ENCODE measurements around the gene ZSCAN5A. TPM values are rescaled to one million over a fixed set of nuclear protein-coding genes. Genes with fewer than 3 reads are reported as not detected.
A peak's percentile ranks its signal among the peaks of the same experiment; 100 is the strongest.
"Not testable (repeated sequence)": the region's sequence is repeated elsewhere in the genome, so short reads cannot be mapped to it uniquely, and the experiment has no call there.

The ZSCAN5A gene
- total and polyA plus RNA-seq, 5 experiments from 2014 or later: 7.4 to 12.4 (median 8.9) TPM

DNA sequence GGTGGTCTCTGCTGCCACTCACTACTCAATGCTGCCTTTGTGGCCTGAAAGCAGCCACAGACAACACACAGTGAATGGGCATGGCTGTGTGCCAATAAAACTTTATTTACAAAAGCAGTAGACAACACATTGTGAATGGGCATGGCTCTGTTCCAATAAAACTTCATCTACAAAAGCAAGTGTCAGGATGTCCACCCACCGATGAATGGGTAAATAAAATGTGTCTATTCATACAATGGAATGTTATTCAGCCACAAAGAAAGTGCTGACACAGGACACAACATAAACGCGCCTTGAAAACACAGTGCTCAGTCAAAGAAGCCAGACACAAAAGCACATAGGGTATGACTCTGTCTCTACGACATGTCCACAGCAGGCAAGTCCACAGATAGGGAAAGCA lies 20.1 kb downstream of the ZSCAN5A start:
- H3K4me3 Mint-ChIP-seq: no peak overlapping the region
- DNase-seq: no peak
- no peaks in the 10 kb centered on the region for H3K27me3 Mint-ChIP-seq
- peak overlapping the region in 1 of 10 donors; percentile 12 for H3K27ac Mint-ChIP-seq
- H3K4me1 Mint-ChIP-seq: peaks cover 0 to 3% (median 1%) of the 10 kb centered on the region in 4 donors
- peaks cover 0 to 47% (median 44%) of the 10 kb centered on the region in 3 donors for H3K36me3 Mint-ChIP-seq
- no peaks in the 10 kb centered on the region for H3K9me3 Mint-ChIP-seq
- no peak for ATAC-seq
- POLR2A ChIA-PET: no interaction called here

- ATAC-seq (no peak), DNase-seq (no peak)
- Mint-ChIP-seq H3K9me3 (no peaks in the 10 kb centered on the region), H3K4me1 (peaks cover 0 to 3% (median 0%) of the 10 kb centered on the region in 4 donors), H3K4me3 (no peak overlapping the region), H3K36me3 (peaks cover 0 to 43% (median 28%) of the 10 kb centered on the region in 3 donors), H3K27ac (no peak overlapping the region), H3K27me3 (no peaks in the 10 kb centered on the region)
- POLR2A ChIA-PET: no interaction called here
Observed at GRCh38 chr19:56291867-56292266, 22.8 kb downstream of the ZSCAN5A start.

- H3K27me3 Mint-ChIP-seq: no peaks in the 10 kb centered on the region
- no peaks in the 10 kb centered on the region for H3K9me3 Mint-ChIP-seq
- no peak overlapping the region for H3K4me3 Mint-ChIP-seq
- peaks cover 0 to 3% (median 0%) of the 10 kb centered on the region in 4 donors for H3K4me1 Mint-ChIP-seq
- no peak for DNase-seq
- POLR2A ChIA-PET: no interaction called here
- H3K27ac Mint-ChIP-seq: no peak overlapping the region
- H3K36me3 Mint-ChIP-seq: peaks cover 0 to 39% (median 20%) of the 10 kb centered on the region in 3 donors
- ATAC-seq: no peak
Observed at GRCh38 chr19:56290104-56290503, 24.5 kb downstream of the ZSCAN5A start.

GRCh38 chr19:56284746-56285145 lies 29.9 kb downstream of the ZSCAN5A start:
- Mint-ChIP-seq H3K27me3 (no peaks in the 10 kb centered on the region), H3K27ac (no peak overlapping the region), H3K9me3 (no peaks in the 10 kb centered on the region), H3K4me1 (peaks cover 0 to 6% (median under 1%) of the 10 kb centered on the region in 4 donors), H3K4me3 (no peak overlapping the region), H3K36me3 (peaks cover 7 to 24% (median 10%) of the 10 kb centered on the region in 3 donors)
- DNase-seq (no peak), ATAC-seq (no peak)
- POLR2A ChIA-PET: no interaction called here

DNA sequence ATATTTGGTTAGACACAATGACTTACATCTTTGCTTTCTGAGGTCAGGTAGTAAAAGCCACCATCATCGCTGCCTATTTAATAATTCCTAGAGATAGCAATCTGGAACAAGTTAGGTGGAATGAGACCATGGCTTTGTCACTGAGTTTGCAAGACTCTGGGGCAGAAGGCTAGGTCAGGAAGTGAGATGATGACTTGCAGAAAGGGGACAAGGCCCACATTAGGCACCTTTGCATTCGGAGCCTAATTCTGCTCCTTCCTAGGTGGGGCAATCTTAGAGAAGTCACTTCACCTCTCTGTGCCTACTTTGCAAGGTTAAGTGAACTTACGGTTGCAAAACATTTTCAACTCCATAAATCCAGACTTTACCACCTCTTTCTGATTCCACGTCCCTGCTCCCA lies 31.8 kb downstream of the ZSCAN5A start:
- Mint-ChIP-seq H3K27ac (no peak overlapping the region), H3K9me3 (peaks cover 0 to 4% (median 0%) of the 10 kb centered on the region in 9 donors), H3K36me3 (peaks cover 10 to 21% (median 13%) of the 10 kb centered on the region in 3 donors), H3K27me3 (no peaks in the 10 kb centered on the region), H3K4me1 (peaks cover 0 to 7% (median under 1%) of the 10 kb centered on the region in 4 donors), H3K4me3 (no peak overlapping the region)
- POLR2A ChIA-PET: no interaction called here
- ATAC-seq: no peak
- no peak for DNase-seq

GRCh38 chr19:56273563-56274117 lies 41.0 kb downstream of the ZSCAN5A start:
- Mint-ChIP-seq H3K27ac (no peak overlapping the region), H3K36me3 (peaks cover 5 to 21% (median 14%) of the 10 kb centered on the region in 3 donors), H3K4me1 (peaks cover 0 to 7% (median 1%) of the 10 kb centered on the region in 4 donors), H3K4me3 (no peak overlapping the region), H3K9me3 (peaks cover 0 to 12% (median 4%) of the 10 kb centered on the region in 9 donors), H3K27me3 (no peaks in the 10 kb centered on the region)
- POLR2A ChIA-PET: no interaction called here
- ATAC-seq (no peak), DNase-seq (no peak)

DNA sequence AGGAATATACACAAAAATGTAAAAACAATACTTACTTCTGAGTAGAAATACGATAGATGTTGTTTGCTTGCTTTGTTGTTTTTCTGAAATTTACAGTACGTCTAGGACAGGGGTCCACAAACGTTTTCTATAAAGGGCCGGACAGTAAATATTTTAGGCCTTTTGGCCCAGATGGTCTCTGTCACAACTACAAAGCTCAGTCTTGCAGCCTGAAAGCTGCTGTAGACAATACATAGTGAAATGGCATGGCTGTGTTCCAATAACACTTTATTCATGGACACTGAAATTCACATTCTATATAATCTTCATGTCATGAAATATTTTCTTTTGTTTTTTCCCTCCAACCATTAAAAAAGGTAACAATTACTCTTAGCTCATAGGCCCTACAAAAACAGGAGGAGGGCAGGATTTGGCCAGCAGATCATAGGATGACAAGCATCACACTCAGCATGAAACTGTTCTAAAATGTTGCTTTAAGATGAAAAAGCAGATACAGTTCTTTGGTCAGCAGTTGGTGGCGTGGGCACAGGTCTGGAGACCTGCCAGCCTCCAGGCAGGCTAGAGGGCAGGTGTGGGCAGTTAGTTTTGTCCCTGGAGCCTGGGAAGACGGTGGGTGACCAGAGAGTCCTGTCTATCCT lies 42.4 kb downstream of the ZSCAN5A start, which contains the start of gene EDDM13:
TSS of gene EDDM13 (plus strand) at position 588 of the 638 bp plus-strand sequence. CDS start 87 bp downstream, outside the sequence.
- H3K4me3 Mint-ChIP-seq: no peak within 1 kb of the TSS
- DNase-seq: no peak
- peaks cover 2 to 14% (median 12%) of the 10 kb centered on the region in 3 donors for H3K36me3 Mint-ChIP-seq
- POLR2A ChIA-PET: no interaction called here
- H3K27me3 Mint-ChIP-seq: no peaks in the 10 kb centered on the region
- peaks cover 0 to 8% (median 4%) of the 10 kb centered on the region in 9 donors for H3K9me3 Mint-ChIP-seq
- H3K27ac Mint-ChIP-seq: no peak within 1 kb of the TSS
- no peak for ATAC-seq
- H3K4me1 Mint-ChIP-seq: peaks cover 0 to 5% (median 1%) of the 10 kb centered on the region in 4 donors

DNA sequence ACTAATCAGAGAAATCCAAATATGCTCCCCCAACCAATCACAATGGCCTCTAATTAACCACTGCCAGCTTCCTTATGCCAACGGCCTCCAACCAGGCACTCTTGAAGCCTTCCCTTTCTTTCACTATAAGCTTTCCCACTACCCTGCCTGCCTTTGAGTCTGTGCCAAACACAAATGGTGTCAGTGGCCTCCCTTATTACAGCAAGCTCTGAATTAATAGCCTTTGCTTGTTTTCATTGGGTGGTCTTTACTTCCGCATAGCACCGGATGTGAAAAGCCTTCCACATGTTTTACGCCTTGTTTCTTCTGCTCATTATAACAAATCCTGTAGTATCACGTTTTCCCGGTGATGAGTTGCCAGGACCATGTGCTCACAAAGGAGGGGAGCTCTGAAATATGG lies 43.5 kb downstream of the ZSCAN5A start:
- H3K4me1 Mint-ChIP-seq: peaks cover 0 to 5% (median 1%) of the 10 kb centered on the region in 4 donors
- no peak for DNase-seq
- no peak overlapping the region for H3K4me3 Mint-ChIP-seq
- peaks cover 0 to 7% (median 0%) of the 10 kb centered on the region in 9 donors for H3K9me3 Mint-ChIP-seq
- H3K36me3 Mint-ChIP-seq: peaks cover 6 to 10% (median 6%) of the 10 kb centered on the region in 3 donors
- POLR2A ChIA-PET: no interaction called here
- H3K27ac Mint-ChIP-seq: no peak overlapping the region
- no peaks in the 10 kb centered on the region for H3K27me3 Mint-ChIP-seq
- no peak for ATAC-seq

- Mint-ChIP-seq H3K27ac (no peak overlapping the region), H3K4me1 (peaks cover 0 to 5% (median 1%) of the 10 kb centered on the region in 4 donors), H3K9me3 (peaks cover 0 to 6% (median 0%) of the 10 kb centered on the region in 9 donors), H3K4me3 (no peak overlapping the region), H3K27me3 (no peaks in the 10 kb centered on the region), H3K36me3 (peaks cover 1 to 10% (median 4%) of the 10 kb centered on the region in 3 donors)
- DNase-seq: no peak
- no peak for ATAC-seq
- POLR2A ChIA-PET: no interaction called here
Observed at GRCh38 chr19:56270676-56271075, 44.0 kb downstream of the ZSCAN5A start.

GRCh38 chr19:56269348-56269747 lies 45.3 kb downstream of the ZSCAN5A start:
- H3K9me3 Mint-ChIP-seq: peaks cover 0 to 6% (median 0%) of the 10 kb centered on the region in 9 donors
- peaks cover 0 to 10% (median 4%) of the 10 kb centered on the region in 3 donors for H3K36me3 Mint-ChIP-seq
- ATAC-seq (no peak), DNase-seq (no peak)
- H3K4me1 Mint-ChIP-seq: peaks cover 0 to 5% (median 1%) of the 10 kb centered on the region in 4 donors
- no peak overlapping the region for H3K4me3 Mint-ChIP-seq
- POLR2A ChIA-PET: no interaction called here
- H3K27ac Mint-ChIP-seq: no peak overlapping the region
- H3K27me3 Mint-ChIP-seq: no peaks in the 10 kb centered on the region

GRCh38 chr19:56266051-56266450 lies 48.6 kb downstream of the ZSCAN5A start:
- ATAC-seq (no peak), DNase-seq (no peak)
- Mint-ChIP-seq H3K4me1 (peaks cover 0 to 2% (median 0%) of the 10 kb centered on the region in 4 donors), H3K27me3 (no peaks in the 10 kb centered on the region), H3K27ac (no peak overlapping the region), H3K36me3 (peaks cover 0 to 15% (median 7%) of the 10 kb centered on the region in 3 donors), H3K4me3 (no peak overlapping the region), H3K9me3 (no peaks in the 10 kb centered on the region)
- POLR2A ChIA-PET: no interaction called here

GRCh38 chr19:56263319-56263718 lies 51.3 kb downstream of the ZSCAN5A start:
- no peaks in the 10 kb centered on the region for H3K4me1 Mint-ChIP-seq
- no peaks in the 10 kb centered on the region for H3K9me3 Mint-ChIP-seq
- POLR2A ChIA-PET: no interaction called here
- peaks cover 0 to 7% (median 6%) of the 10 kb centered on the region in 3 donors for H3K36me3 Mint-ChIP-seq
- H3K4me3 Mint-ChIP-seq: no peak overlapping the region
- no peak overlapping the region for H3K27ac Mint-ChIP-seq
- DNase-seq (no peak), ATAC-seq (no peak)
- H3K27me3 Mint-ChIP-seq: no peaks in the 10 kb centered on the region

DNA sequence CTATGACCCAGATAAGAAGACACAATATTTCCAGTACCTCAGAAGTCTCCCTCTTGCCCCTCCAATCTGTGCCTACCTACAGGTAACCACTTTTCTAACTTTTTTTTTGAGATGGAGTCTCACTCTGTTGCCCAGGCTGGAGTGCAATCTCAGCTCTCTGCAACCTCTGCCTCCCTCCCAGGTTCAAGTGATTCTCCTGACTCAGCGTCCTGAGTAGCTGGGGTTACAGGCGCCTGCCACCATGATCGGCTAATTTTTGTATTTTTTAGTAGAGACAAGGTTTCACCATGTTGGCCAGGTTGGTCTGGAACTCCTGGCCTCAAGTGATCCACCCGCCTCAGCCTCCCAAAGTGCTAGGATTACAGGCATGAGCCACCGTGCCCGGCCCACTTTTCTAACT lies 52.7 kb downstream of the ZSCAN5A start:
- POLR2A ChIA-PET, H3K4me1 Mint-ChIP-seq, H3K27ac Mint-ChIP-seq, H3K4me3 Mint-ChIP-seq, H3K27me3 Mint-ChIP-seq, H3K9me3 Mint-ChIP-seq, DNase-seq, H3K36me3 Mint-ChIP-seq, ATAC-seq: not testable (repeated sequence)

All from naive thymus-derived CD8-positive, alpha-beta T cell (primary cell).